AG09319 (cell line): ENCODE data around the gene FGF12.

ENCODE experiments used
- DNase-seq: peaks from one replicate; pipeline ENCODE4 v3.0.0-alpha.2; 2010; ENCODE audit warnings: low read depth; ENCODE audit errors: extremely low read depth
- TF ChIP-seq, protein P1 (sequence below): IDR thresholded peaks from 2 replicates; pipeline ENCODE4 v1.5.1; 2011; ENCODE audit warnings: low read depth, mild to moderate bottlenecking, inconsistent platforms, low read length, moderate library complexity

FGF12 gene

DNA sequence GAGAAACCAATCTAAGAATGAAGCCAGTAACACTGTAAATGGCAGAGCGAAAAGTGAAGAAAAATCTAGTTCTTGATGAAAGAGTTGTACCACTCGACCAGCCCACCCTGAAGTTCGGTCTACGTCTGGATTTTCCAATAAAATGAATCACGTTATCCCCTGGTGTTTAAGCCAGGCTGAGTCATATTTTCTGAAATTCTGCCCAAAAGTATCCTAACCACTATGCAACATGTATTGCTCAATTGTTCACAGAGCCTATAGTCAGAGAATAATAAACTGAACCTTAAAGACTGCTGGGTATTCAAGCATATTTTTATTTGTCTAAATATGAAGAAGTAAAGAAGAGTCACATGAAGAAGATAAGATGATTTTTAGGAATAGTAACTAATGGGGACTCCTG is 245.7 kb downstream of the FGF12 start:
- DNase-seq: no peak
- TF ChIP-seq, protein P1, sequence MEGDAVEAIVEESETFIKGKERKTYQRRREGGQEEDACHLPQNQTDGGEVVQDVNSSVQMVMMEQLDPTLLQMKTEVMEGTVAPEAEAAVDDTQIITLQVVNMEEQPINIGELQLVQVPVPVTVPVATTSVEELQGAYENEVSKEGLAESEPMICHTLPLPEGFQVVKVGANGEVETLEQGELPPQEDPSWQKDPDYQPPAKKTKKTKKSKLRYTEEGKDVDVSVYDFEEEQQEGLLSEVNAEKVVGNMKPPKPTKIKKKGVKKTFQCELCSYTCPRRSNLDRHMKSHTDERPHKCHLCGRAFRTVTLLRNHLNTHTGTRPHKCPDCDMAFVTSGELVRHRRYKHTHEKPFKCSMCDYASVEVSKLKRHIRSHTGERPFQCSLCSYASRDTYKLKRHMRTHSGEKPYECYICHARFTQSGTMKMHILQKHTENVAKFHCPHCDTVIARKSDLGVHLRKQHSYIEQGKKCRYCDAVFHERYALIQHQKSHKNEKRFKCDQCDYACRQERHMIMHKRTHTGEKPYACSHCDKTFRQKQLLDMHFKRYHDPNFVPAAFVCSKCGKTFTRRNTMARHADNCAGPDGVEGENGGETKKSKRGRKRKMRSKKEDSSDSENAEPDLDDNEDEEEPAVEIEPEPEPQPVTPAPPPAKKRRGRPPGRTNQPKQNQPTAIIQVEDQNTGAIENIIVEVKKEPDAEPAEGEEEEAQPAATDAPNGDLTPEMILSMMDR: no peak

DNA sequence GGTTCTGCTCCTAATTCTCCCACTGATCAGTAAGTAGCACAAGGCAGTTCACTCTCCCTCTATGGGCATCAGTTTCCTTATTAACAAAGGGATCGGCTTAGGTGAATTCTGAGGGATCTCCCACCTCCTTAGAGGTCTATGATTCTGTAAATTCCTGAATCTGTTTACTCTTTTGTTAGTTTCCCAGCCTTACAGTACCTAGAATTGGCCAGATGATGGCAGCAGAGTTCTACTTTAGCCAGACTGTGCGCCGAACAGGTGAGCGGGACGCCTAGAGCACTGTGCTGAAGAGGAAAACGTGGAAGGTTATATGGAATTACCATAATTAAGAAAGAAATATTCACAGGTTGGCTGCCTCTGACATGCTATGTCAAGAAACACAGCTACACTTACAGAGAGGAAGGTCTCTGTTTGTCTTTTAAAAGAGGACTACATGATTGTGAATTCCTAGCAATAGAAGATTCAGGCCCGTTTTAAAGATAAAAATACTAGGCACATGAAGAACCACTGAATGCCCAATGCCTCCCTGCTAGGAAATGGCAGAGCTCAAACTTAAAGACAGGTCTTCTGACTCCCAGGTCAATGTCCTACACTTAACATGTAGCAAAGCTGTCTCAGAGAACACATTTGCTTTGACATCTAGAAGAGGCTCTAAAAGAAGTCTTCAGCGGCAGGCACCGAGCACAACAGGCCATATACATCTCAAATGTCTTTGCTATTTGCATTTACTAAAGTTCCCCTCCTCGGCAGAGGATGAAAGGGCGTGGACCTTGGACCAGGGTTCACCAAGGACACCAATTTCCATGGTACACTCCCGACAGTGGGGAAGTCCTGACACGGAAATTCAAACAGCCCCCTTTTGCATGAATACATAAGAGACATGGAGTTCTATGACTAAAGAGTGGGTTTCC is 259.9 kb downstream of the FGF12 start:
- DNase-seq: no peak
- TF ChIP-seq, protein P1: peak; percentile 86

DNA sequence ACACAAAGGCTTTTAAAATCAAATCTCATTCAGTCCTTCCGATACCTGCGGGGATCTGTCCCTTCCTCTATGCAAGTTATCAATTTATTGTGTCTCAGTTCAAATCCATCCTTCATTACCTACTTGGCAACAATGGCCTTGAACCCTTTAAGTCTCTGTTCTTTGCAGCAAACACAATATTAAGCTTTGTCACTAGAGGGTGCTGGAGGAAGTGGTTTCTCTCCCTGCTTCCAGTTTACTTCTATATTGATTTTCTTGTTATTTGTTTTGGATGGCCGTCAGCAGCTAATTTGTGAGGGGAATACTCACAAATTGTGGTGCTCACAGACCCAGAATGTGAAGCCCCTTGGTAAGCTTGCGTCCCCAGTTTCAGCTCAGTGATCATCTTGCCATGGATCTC is 278.3 kb downstream of the FGF12 start:
- TF ChIP-seq, protein P1: no peak; the same call in 1 of the 2 replicates
- no peak for DNase-seq

DNA sequence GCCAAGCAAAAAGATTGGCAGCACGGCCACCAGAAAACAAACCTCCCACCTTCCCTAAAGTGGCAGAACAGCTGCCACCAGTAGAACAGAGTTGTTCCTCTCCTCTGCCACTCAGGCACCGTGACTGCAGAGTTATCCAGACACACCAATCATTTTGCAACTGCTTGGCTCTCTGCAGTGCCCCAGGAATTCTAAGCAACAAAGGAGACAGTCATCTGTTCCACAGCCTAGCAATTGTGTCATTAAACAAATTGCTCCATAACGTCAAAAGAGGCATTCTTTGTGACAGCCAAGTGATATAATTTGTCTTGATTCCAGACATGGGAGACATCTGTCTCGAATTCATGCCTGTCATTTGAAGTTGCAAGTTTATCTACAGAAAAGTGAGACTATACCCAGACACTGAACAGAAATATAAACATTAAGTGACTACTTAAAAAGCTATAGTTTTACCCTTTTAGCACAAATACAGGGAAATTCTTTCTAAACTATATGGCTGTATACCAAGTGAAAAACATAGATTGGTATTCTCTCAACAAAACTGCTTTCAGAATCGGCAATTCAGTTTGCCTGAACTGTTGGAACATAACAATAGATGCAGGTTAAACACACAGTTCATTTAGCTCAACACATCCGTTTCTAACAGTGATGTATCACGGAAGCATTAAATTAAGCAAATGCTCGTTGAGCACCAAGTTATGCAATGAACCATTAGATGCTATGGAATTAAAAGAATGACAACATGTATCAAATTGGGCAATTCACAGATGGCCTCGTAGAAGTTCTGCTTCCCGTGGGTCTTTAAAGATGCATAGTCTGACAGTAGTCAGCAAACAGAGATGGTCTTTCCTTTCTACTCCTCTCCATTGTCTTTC is 281.3 kb downstream of the FGF12 start:
- DNase-seq: no peak
- TF ChIP-seq, protein P1: no peak

DNA sequence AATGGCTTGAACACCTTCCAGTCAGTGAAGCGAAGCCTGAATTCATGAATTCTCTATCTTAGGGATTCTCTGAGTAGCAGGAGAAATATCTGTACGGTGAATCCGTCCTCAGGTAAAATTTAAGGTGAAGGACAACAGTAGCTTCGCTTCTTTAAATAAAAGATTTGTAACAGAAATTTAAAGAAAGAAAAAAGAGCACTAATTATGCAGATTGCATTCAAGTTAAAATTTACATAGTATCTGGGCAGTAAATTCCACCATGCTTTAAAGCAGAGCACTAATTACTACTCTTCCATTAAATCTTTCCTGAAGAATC is 282.6 kb downstream of the FGF12 start:
- TF ChIP-seq, protein P1: no peak
- DNase-seq: no peak

DNA sequence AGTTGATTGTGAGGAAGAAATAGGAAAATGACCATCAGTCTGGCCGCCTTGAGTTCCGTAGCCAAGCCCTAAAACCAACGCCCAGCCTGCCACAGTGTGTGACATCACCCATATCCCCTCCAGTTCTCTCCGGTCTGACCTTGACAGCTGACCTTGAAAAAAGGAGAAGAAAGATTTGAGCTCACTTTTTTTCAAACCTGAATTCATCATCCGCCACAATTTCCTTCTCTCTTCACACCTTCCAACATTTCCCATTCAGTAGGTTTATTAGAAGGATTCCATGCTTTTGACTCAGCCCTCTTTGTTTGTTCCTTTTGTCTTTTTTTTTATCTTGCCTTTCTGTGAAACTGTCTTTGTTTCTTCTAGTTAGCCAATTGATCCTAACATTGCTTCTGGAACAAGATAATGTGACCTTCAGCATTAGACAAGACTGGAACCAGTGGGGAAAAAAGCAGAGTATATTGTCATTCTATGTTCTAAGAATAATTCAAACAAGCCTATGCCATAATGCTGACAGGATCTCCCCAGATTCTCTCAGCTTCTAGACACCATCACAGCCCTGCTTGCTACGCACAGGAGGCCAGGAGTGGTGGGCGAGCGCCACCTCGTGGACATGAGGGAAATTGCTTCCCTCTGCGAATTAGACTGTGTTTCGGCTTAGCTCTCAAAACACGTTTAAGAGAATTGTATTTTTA is 283.1 kb downstream of the FGF12 start:
- TF ChIP-seq, protein P1: peak; percentile 95
- no peak for DNase-seq
